Measurements from ENCODE around the gene C5orf63. TPM values are rescaled to one million over a fixed set of nuclear protein-coding genes. Genes with fewer than 3 reads are reported as not detected.
"Not testable (repeated sequence)": the region's sequence is repeated elsewhere in the genome, so short reads cannot be mapped to it uniquely, and the experiment has no call there.

The C5orf63 gene
- total RNA-seq, 4 donors from 2014 or later: 1.8 to 6.5 (median 4.7) TPM

DNA sequence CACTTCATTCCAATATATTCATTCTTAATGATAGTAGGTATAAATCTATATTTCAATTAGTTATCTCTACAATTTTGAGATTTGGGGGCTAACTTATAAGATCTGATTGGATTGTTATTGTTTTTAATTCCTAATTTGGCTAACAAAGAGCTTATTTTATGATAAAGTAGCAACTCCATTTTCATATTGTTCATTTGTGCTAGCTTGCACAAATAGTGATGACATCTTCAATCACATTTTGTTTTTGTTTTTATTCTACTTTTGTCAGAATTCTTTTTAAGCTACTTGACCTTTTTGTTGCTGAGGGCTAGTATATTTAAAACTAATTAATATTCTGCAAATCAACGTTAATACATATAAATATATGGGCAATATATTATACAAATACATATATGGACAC, 65.8 kb downstream of the C5orf63 start:
- TF ChIP-seq, protein P1, sequence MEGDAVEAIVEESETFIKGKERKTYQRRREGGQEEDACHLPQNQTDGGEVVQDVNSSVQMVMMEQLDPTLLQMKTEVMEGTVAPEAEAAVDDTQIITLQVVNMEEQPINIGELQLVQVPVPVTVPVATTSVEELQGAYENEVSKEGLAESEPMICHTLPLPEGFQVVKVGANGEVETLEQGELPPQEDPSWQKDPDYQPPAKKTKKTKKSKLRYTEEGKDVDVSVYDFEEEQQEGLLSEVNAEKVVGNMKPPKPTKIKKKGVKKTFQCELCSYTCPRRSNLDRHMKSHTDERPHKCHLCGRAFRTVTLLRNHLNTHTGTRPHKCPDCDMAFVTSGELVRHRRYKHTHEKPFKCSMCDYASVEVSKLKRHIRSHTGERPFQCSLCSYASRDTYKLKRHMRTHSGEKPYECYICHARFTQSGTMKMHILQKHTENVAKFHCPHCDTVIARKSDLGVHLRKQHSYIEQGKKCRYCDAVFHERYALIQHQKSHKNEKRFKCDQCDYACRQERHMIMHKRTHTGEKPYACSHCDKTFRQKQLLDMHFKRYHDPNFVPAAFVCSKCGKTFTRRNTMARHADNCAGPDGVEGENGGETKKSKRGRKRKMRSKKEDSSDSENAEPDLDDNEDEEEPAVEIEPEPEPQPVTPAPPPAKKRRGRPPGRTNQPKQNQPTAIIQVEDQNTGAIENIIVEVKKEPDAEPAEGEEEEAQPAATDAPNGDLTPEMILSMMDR (IDR thresholded peaks at IDR 0.05): no peak
- DNase-seq (ENCODE audit: low spot score): no peak
- no peak for ATAC-seq (ENCODE audit: low FRiP score)

DNA sequence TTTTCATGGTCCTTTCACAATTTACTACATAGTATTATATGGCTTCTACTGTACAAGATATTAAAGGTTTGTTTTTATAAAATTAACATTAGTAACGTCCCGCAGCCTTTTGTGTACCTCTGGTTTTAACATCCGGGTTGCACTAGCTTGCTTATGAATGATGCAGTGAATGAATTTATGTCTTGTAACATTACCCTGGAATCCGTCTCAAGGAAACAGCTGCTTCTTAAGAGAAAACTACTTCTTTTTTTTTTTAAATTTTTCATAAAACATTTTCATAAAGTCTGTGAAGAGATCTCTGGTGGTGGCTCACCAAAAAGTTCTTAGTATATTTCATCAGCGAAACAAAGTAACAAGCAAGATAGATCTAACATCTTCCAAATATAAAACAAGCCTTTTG, 66.6 kb downstream of the C5orf63 start:
- ATAC-seq (ENCODE audit: low FRiP score) (no peak), DNase-seq (ENCODE audit: low spot score) (no peak)
- TF ChIP-seq, protein P1 (IDR thresholded peaks at IDR 0.05): no peak

DNA sequence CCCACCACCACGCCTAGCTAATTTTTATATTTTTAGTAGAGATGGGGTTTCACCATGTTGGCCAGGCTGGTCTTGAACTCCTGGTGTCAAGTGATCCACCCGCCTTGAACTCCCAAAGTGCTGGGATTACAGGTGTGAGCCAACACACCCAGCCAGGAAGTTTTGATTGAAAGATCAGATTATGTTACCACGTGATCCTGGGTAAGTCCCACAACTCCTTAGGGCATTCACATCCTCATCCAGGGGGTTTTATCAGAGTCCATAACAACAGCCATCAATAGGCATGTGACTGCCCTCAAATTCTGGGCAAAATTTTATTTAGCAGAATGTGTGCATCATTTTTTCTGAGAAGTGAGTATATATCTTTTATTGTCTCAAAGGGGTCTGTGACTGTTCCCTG, 68.0 kb downstream of the C5orf63 start:
- ATAC-seq (ENCODE audit: low FRiP score); DNase-seq (ENCODE audit: low spot score): not testable (repeated sequence)

DNA sequence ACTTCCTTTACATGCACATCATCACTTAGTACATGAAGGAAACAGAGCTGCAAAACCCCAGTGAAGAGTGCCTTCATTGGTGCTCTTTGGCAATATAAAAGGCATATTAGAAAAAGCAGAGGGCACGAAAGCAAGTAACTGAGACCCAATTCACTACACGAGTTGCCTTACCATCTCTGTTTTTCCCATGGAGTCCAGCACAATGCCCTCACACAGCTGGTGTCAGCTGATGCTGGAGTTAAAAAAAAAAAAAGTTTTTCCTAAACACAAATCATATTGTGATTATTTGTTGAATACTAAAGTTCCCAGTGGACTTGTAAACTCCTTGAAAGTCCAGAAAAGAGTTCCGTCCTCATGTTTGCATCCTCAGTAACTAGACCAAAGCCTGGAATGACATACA, 68.6 kb downstream of the C5orf63 start:
- no peak for DNase-seq (ENCODE audit: low spot score)
- TF ChIP-seq, protein P1 (IDR thresholded peaks at IDR 0.05): no peak
- no peak for ATAC-seq (ENCODE audit: low FRiP score)

DNA sequence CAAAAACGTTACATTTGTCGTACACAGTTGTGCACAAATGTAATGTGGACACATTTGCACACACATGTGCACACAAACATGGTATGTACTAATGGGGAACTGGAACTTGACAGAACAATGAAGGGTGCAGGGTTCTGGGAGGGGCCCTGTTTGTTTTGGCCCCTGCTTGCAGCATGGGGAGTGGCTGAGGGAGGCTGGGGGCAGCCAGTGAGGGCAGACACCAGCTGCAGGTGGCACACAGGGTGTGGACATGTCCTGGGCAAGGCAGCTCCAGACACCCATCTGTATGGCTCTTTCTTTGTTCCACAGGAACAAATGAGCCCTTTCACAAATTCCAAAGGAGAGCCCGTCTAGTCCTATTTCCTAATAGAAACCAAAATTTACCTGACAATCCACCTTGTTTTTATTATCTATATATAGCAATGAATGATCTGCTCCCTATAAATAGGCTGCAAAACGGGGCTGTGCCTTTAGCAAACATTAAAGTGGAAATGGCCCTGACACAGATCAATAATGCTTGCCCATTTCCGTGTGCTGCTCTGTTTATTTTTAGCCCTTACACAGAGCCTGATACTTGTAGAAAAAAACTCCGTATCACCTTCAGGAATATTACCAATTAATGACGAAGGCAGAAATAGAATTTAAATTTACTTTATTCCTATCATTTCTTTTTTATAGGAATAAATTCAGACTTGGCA, 69.4 kb downstream of the C5orf63 start:
- ATAC-seq (ENCODE audit: low FRiP score): no peak
- TF ChIP-seq, protein P1 (IDR thresholded peaks at IDR 0.05): no peak
- DNase-seq (ENCODE audit: low spot score): no peak

DNA sequence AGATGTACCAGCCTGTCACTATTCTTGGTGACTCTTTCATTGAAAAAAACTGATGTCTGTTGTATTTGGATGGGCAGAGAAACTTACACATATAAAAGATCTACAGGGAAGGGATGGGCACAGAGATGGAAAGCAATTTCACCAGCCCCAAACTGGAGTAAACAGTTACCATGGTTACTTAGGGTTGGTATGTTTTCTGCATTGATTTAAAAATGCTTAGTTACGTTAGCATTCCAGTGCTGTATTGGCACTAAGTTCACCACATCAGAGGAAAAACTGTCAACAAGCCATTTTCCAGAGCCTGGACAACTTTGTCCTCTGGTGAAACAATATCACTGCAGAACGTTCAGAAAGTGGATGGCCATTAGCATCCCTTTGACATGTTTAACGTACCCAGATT, 70.9 kb downstream of the C5orf63 start:
- TF ChIP-seq, protein P1 (IDR thresholded peaks at IDR 0.05): no peak
- ATAC-seq (ENCODE audit: low FRiP score) (no peak), DNase-seq (ENCODE audit: low spot score) (no peak)

DNA sequence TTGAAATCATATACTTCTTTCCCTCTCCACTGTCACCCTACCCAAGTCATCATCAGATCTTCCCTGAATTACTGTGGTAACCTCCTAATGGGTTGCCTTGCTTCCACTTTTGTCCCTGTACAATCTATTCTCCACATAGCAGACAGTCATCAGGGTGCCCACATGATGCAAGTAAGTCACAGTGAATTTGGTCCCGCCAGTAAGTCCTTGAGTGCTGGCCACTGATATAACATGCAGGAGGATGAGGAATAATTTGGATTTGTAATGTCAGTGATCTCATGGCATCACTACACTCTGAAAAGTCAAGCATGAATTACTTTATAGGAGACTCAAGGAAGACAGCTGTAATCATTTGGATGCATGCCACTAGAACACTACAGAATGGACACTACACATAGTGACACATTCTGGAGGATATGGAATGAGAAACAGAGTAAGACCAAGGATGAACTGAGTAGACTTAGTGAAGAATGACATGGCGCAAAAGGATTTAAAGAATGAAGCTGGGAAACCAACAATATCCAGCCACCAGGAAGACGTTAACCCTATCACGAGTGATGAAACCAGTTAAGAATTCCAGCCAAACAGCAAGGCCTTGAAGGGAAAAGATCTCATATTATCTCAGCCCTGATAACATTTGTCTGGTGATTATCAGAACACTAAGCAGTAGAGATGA, 71.5 kb downstream of the C5orf63 start:
- TF ChIP-seq, protein P1 (IDR thresholded peaks at IDR 0.05): no peak
- ATAC-seq (ENCODE audit: low FRiP score) (peak; percentile 51), DNase-seq (ENCODE audit: low spot score) (no peak)

Other genes with a start within 250 kb of the C5orf63 start
- 10 to 100 TPM in 2 of 4 donors, 1 to 10 TPM in 2; 7.4 to 72.7 (median 16.2) TPM for gene MARCHF3, start 42.9 kb downstream of the C5orf63 start, total RNA-seq
- gene MEGF10, start 217.3 kb upstream of the C5orf63 start, total RNA-seq: under 1 TPM; 0.13 to 0.74 (median 0.42) TPM

Measured in omental fat pad (tissue), 4 donors.